Astrocyte (in vitro differentiated cells and primary cell): Measurements from ENCODE around the gene APOBEC3A. TPM values are rescaled to one million over a fixed set of nuclear protein-coding genes. Genes with fewer than 3 reads are reported as not detected.

Experiments
- DNase-seq: peaks from one replicate; pipeline ENCODE4 v3.0.0-alpha.2; 2010; ENCODE audit warnings: low read depth
- FAIRE-seq: peaks from 2 replicates; lab custom pipeline; 2011; peaks lifted over from hg19 to GRCh38; lab: Jason Lieb, UNC
- H2AFZ ChIP-seq: 2 replicates; pipeline ENCODE4 v1.6.0; 2012; ENCODE audit warnings: low read depth, low read length, inconsistent platforms
- H3K27ac ChIP-seq: 2 replicates; pipeline ENCODE4 v1.5.1; 2011; ENCODE audit warnings: low read depth, low read length, inconsistent platforms
- H3K27me3 ChIP-seq: 2 replicates; pipeline ENCODE4 v1.6.0; 2011; ENCODE audit warnings: low read length, inconsistent platforms; ENCODE audit not compliant: insufficient read depth
- H3K36me3 ChIP-seq: 2 replicates; pipeline ENCODE4 v1.5.1; 2011; ENCODE audit warnings: low read length, inconsistent platforms; ENCODE audit not compliant: insufficient read depth
- H3K4me1 ChIP-seq: 2 replicates; pipeline ENCODE4 v1.5.1; 2011; ENCODE audit warnings: low read length, inconsistent platforms; ENCODE audit not compliant: insufficient read depth
- H3K4me2 ChIP-seq: 2 replicates; pipeline ENCODE4 v1.6.0; 2012; ENCODE audit warnings: low read length, inconsistent platforms
- H3K4me3 ChIP-seq: 2 replicates; pipeline ENCODE4 v1.5.1; 2011; ENCODE audit warnings: low read depth, mild to moderate bottlenecking, low read length, inconsistent platforms; ENCODE audit not compliant: insufficient read depth
- H3K79me2 ChIP-seq: 2 replicates; pipeline ENCODE4 v1.6.0; 2012; ENCODE audit warnings: mild to moderate bottlenecking, low read length, inconsistent platforms; ENCODE audit not compliant: insufficient read depth
- H3K9ac ChIP-seq: 2 replicates; pipeline ENCODE4 v1.6.0; 2012; ENCODE audit warnings: mild to moderate bottlenecking, low read length, inconsistent platforms
- H3K9me3 ChIP-seq: 2 replicates; pipeline ENCODE4 v1.5.1; 2012; ENCODE audit warnings: low read depth, mild to moderate bottlenecking, low read length, inconsistent platforms; ENCODE audit not compliant: insufficient read depth
- H4K20me1 ChIP-seq: 2 replicates; pipeline ENCODE4 v1.6.0; 2012; ENCODE audit warnings: low read length, inconsistent platforms; ENCODE audit not compliant: insufficient read depth
- H3K27ac Mint-ChIP-seq: one replicate; pipeline ENCODE4 v1.8.0; 2021; ENCODE audit warnings: mild to moderate bottlenecking, mixed read lengths; ENCODE audit not compliant: unreplicated experiment
- H3K27me3 Mint-ChIP-seq: one replicate; pipeline ENCODE4 v1.8.0; 2021; ENCODE audit warnings: low read depth, mixed read lengths; ENCODE audit not compliant: unreplicated experiment
- H3K36me3 Mint-ChIP-seq: one replicate; pipeline ENCODE4 v1.8.0; 2021; ENCODE audit warnings: low read depth, mixed read lengths; ENCODE audit not compliant: unreplicated experiment
- H3K4me1 Mint-ChIP-seq: one replicate; pipeline ENCODE4 v1.8.0; 2021; ENCODE audit warnings: low read depth, mixed read lengths; ENCODE audit not compliant: unreplicated experiment
- H3K4me3 Mint-ChIP-seq: one replicate; pipeline ENCODE4 v1.8.0; 2021; ENCODE audit warnings: mild to moderate bottlenecking, moderate library complexity, mixed read lengths; ENCODE audit not compliant: unreplicated experiment
- H3K9me3 Mint-ChIP-seq: one replicate; pipeline ENCODE4 v1.8.0; 2021; ENCODE audit warnings: mild to moderate bottlenecking, mixed read lengths; ENCODE audit not compliant: unreplicated experiment
- EZH2 ChIP-seq: IDR thresholded peaks from 2 replicates; pipeline ENCODE4 v1.6.1; 2012; ENCODE audit warnings: mild to moderate bottlenecking, low read length, inconsistent platforms; ENCODE audit not compliant: insufficient read depth
- total RNA-seq: library from RNA; stranded (reverse); gene quantifications from 2 replicates; pipeline ENCODE4 v1.2.1, GENCODE V29; 2021
- TF ChIP-seq, protein P1 (sequence below): IDR thresholded peaks from 2 replicates; pipeline ENCODE4 v1.5.1; 2011; ENCODE audit warnings: low read depth, mild to moderate bottlenecking, inconsistent platforms, low read length, moderate library complexity; ENCODE audit not compliant: insufficient read depth

The APOBEC3A gene
- total RNA-seq, 1 donor from 2014 or later, result not detected

DNA sequence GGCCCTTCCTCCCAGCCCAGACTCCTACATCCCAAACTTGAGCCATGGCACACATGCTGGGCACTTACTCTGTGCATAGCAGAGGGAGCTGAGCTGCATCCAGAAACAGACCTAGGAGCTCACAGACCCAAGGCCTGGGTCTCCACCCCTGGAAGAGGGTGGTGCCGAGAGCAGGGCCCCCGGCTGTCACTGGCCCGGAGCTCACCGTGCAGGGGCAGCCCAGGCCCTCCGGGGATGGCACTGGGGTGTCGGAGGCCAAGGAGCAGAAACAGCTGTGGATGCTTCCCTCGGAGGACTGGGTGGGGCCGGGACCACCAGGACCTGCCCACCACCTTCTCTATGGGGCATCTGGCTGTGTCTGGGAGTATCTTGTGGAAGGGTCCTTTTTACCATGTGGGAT is 4.3 kb upstream of the APOBEC3A start:
- Histone ChIP-seq H3K79me2 (no peaks in the 10 kb centered on the region), H3K9me3 (no peaks in the 10 kb centered on the region), H3K27me3 (peaks cover 23% of the 10 kb centered on the region), H4K20me1 (no peaks in the 10 kb centered on the region), H3K9ac (no peak overlapping the region), H3K36me3 (no peaks in the 10 kb centered on the region), H3K4me2 (no peak overlapping the region), H3K27ac (no peak overlapping the region), H2AFZ (no peak overlapping the region), H3K4me1 (no peaks in the 10 kb centered on the region), H3K4me3 (no peak overlapping the region)
- Mint-ChIP-seq H3K4me1 (no peaks in the 10 kb centered on the region), H3K36me3 (no peaks in the 10 kb centered on the region), H3K27ac (no peak overlapping the region), H3K27me3 (peaks cover 67% of the 10 kb centered on the region), H3K4me3 (no peak overlapping the region), H3K9me3 (peaks cover 2% of the 10 kb centered on the region)
- DNase-seq, result no peak
- TF ChIP-seq, protein P1, sequence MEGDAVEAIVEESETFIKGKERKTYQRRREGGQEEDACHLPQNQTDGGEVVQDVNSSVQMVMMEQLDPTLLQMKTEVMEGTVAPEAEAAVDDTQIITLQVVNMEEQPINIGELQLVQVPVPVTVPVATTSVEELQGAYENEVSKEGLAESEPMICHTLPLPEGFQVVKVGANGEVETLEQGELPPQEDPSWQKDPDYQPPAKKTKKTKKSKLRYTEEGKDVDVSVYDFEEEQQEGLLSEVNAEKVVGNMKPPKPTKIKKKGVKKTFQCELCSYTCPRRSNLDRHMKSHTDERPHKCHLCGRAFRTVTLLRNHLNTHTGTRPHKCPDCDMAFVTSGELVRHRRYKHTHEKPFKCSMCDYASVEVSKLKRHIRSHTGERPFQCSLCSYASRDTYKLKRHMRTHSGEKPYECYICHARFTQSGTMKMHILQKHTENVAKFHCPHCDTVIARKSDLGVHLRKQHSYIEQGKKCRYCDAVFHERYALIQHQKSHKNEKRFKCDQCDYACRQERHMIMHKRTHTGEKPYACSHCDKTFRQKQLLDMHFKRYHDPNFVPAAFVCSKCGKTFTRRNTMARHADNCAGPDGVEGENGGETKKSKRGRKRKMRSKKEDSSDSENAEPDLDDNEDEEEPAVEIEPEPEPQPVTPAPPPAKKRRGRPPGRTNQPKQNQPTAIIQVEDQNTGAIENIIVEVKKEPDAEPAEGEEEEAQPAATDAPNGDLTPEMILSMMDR, result no peak
- TF ChIP-seq EZH2, result no peak
- FAIRE-seq, result no peak

GRCh38 chr22:38953577-38954413 is 3.6 kb upstream of the APOBEC3A start:
- no peak overlapping the region for H3K4me2 ChIP-seq
- TF ChIP-seq, protein P1, result no peak
- TF ChIP-seq EZH2, result no peak
- no peaks in the 10 kb centered on the region for H4K20me1 ChIP-seq
- H3K4me3 ChIP-seq, result no peak overlapping the region
- H3K27ac Mint-ChIP-seq, result no peak overlapping the region
- no peak overlapping the region for H3K27ac ChIP-seq
- H2AFZ ChIP-seq, result no peak overlapping the region
- H3K4me1 Mint-ChIP-seq, result no peaks in the 10 kb centered on the region
- no peaks in the 10 kb centered on the region for H3K4me1 ChIP-seq
- no peaks in the 10 kb centered on the region for H3K36me3 ChIP-seq
- peaks cover 66% of the 10 kb centered on the region for H3K27me3 Mint-ChIP-seq
- DNase-seq (no peak), FAIRE-seq (no peak)
- no peak overlapping the region for H3K4me3 Mint-ChIP-seq
- H3K9ac ChIP-seq, result no peak overlapping the region
- H3K27me3 ChIP-seq, result peaks cover 18% of the 10 kb centered on the region
- H3K9me3 ChIP-seq, result no peaks in the 10 kb centered on the region
- H3K9me3 Mint-ChIP-seq, result peaks cover 2% of the 10 kb centered on the region
- no peaks in the 10 kb centered on the region for H3K36me3 Mint-ChIP-seq
- H3K79me2 ChIP-seq, result no peaks in the 10 kb centered on the region

- Histone ChIP-seq H3K9ac (no peak overlapping the region), H3K4me2 (no peak overlapping the region), H3K36me3 (no peaks in the 10 kb centered on the region), H2AFZ (no peak overlapping the region), H3K27ac (no peak overlapping the region), H3K4me3 (no peak overlapping the region), H3K79me2 (no peaks in the 10 kb centered on the region), H4K20me1 (no peaks in the 10 kb centered on the region), H3K4me1 (no peaks in the 10 kb centered on the region), H3K27me3 (peaks cover 21% of the 10 kb centered on the region), H3K9me3 (no peaks in the 10 kb centered on the region)
- TF ChIP-seq EZH2, result no peak
- TF ChIP-seq, protein P1, result no peak
- DNase-seq (no peak), FAIRE-seq (no peak)
- Mint-ChIP-seq H3K4me1 (no peaks in the 10 kb centered on the region), H3K4me3 (no peak overlapping the region), H3K36me3 (no peaks in the 10 kb centered on the region), H3K27me3 (peaks cover 68% of the 10 kb centered on the region), H3K27ac (no peak overlapping the region), H3K9me3 (peaks cover 2% of the 10 kb centered on the region)
Observed at GRCh38 chr22:38954414-38955043, 2.9 kb upstream of the APOBEC3A start.
